Measurements from ENCODE around the gene SSPN.

- TF ChIP-seq CTCF (conservative IDR thresholded peaks at IDR 0.05; ENCODE audit: low read depth in 2 of 2) (no peak), NANOG (IDR thresholded peaks at IDR 0.05; ENCODE audit: borderline replicate concordance) (no peak), CREB1 (CRISPR knock-in tag; IDR thresholded peaks at IDR 0.05; ENCODE audit: low read depth) (no peak), POLR2AphosphoS5 (IDR thresholded peaks at IDR 0.05; ENCODE audit: low read depth) (no peak), EZH2 (IDR thresholded peaks at IDR 0.05; ENCODE audit: low read depth, unreplicated experiment) (no peak), ZNF114 (CRISPR knock-in tag; IDR thresholded peaks at IDR 0.05) (no peak), JUNB (IDR thresholded peaks at IDR 0.05; ENCODE audit: unreplicated experiment) (no peak)
- TF ChIP-seq, protein P1, sequence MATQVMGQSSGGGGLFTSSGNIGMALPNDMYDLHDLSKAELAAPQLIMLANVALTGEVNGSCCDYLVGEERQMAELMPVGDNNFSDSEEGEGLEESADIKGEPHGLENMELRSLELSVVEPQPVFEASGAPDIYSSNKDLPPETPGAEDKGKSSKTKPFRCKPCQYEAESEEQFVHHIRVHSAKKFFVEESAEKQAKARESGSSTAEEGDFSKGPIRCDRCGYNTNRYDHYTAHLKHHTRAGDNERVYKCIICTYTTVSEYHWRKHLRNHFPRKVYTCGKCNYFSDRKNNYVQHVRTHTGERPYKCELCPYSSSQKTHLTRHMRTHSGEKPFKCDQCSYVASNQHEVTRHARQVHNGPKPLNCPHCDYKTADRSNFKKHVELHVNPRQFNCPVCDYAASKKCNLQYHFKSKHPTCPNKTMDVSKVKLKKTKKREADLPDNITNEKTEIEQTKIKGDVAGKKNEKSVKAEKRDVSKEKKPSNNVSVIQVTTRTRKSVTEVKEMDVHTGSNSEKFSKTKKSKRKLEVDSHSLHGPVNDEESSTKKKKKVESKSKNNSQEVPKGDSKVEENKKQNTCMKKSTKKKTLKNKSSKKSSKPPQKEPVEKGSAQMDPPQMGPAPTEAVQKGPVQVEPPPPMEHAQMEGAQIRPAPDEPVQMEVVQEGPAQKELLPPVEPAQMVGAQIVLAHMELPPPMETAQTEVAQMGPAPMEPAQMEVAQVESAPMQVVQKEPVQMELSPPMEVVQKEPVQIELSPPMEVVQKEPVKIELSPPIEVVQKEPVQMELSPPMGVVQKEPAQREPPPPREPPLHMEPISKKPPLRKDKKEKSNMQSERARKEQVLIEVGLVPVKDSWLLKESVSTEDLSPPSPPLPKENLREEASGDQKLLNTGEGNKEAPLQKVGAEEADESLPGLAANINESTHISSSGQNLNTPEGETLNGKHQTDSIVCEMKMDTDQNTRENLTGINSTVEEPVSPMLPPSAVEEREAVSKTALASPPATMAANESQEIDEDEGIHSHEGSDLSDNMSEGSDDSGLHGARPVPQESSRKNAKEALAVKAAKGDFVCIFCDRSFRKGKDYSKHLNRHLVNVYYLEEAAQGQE (IDR thresholded peaks at IDR 0.05; ENCODE audit: unreplicated experiment), result no peak
- TF ChIP-seq, protein P2, sequence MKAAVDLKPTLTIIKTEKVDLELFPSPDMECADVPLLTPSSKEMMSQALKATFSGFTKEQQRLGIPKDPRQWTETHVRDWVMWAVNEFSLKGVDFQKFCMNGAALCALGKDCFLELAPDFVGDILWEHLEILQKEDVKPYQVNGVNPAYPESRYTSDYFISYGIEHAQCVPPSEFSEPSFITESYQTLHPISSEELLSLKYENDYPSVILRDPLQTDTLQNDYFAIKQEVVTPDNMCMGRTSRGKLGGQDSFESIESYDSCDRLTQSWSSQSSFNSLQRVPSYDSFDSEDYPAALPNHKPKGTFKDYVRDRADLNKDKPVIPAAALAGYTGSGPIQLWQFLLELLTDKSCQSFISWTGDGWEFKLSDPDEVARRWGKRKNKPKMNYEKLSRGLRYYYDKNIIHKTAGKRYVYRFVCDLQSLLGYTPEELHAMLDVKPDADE (IDR thresholded peaks at IDR 0.05), result no peak
These were observed 51.3 kb downstream of the SSPN start for GRCh38 chr12:26246483-26247164.
